GM13976 (cell line): ENCODE data around the gene SECISBP2L.
A peak's percentile ranks its signal among the peaks of the same experiment; 100 is the strongest.

Experiments used
- DNase-seq: peaks from one replicate; pipeline ENCODE4 v3.0.0; 2012; ENCODE audit warnings: low spot score
- in situ Hi-C: fragments of 300-500 bp; cut with MboI; formaldehyde crosslinking; loops from one replicate; pipeline ENCODE4 v1.12.0; 2022; ENCODE audit warnings: low sequenced_read_pairs, mixed read lengths, inconsistent platforms; ENCODE audit not compliant: unreplicated experiment
- TF ChIP-seq, protein P1 (sequence below): IDR thresholded peaks from 2 replicates; pipeline ENCODE4 v1.5.1; 2012; ENCODE audit warnings: borderline replicate concordance, mild to moderate bottlenecking; ENCODE audit not compliant: insufficient read depth; ENCODE audit errors: extremely low read depth, missing control alignments, control extremely low read depth

SECISBP2L gene

DNA sequence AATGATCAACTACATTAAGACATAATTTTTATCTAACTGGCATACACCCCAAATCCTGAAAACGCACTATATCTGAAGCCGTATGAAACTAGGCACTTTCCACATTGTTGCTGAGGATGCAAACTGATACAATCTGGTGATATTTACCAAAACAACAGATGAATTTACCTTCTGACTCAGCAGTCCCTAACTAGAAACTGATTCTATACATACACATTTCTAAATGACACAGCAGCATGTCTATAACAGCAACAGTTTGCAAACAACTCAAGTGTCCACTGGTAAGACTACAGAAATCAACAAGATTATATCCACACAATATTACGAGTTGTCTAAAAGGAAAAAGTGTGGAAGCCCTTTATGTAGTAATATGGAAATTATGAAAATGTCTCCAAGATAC is 22.9 kb downstream of the SECISBP2L start:
- in situ Hi-C loops, result no loop called here
- DNase-seq, result peak; percentile 16
- TF ChIP-seq, protein P1, sequence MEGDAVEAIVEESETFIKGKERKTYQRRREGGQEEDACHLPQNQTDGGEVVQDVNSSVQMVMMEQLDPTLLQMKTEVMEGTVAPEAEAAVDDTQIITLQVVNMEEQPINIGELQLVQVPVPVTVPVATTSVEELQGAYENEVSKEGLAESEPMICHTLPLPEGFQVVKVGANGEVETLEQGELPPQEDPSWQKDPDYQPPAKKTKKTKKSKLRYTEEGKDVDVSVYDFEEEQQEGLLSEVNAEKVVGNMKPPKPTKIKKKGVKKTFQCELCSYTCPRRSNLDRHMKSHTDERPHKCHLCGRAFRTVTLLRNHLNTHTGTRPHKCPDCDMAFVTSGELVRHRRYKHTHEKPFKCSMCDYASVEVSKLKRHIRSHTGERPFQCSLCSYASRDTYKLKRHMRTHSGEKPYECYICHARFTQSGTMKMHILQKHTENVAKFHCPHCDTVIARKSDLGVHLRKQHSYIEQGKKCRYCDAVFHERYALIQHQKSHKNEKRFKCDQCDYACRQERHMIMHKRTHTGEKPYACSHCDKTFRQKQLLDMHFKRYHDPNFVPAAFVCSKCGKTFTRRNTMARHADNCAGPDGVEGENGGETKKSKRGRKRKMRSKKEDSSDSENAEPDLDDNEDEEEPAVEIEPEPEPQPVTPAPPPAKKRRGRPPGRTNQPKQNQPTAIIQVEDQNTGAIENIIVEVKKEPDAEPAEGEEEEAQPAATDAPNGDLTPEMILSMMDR, result no peak

DNA sequence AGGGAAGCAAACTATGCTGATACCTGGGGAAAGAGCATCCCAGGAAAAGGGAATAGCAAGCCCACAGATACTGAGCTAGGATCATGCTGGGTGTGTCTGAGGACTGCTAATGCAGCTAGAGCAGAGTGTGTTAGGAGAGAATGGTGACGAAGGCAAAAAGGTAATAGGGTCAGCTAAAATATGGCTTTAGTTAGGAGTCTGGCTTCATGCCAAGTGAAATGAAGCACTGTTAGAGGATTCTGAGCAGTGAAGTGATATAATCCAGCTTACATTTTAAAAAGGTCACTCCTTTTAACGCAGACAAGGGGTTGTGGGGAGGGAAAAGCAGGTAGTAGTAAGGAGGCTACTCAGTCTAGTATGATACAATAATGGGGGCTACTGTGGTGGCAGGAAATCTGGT is 30.4 kb downstream of the SECISBP2L start:
- TF ChIP-seq, protein P1, result no peak
- in situ Hi-C loops, result no loop called here
- DNase-seq, result no peak

DNA sequence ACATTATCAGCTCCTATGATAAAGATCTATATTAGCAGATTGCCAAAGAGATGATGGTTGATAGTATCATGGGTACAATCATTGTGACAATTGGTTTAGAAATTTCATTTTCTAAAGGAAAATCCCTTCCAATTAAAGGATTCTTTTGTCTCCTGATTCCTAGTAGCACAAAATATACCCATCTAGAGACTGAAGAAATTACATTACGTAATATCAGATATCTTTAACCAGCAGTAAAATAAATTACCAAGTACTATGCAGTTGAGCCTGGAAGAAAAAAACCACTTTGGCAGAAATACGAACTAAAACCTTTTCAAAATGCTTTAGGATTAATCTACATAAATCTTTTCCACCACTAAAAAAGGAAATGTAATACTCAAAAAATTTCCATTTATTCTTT is 46.9 kb downstream of the SECISBP2L start:
- TF ChIP-seq, protein P1, result no peak
- in situ Hi-C loops, result no loop called here
- DNase-seq, result no peak

DNA sequence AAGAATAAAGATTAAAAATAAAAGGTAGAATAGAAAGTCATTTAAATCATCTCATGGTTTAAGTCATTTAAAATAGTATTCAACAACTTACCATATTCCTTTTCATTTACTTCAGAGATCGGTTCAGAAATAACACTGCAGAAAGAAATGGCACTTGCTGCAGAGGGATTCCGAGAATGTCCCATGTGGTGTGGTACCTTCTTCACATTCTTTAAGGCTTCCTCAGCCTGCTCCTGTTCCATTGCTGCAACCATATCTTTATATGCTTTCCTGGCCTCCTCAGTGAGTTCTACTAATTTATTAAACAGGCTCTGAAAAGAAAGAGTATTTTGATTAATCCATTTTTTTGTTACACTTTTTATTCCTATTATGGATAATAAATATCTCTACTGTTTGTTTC is 50.0 kb downstream of the SECISBP2L start:
- TF ChIP-seq, protein P1, result no peak
- DNase-seq, result no peak
- in situ Hi-C loops, result no loop called here

DNA sequence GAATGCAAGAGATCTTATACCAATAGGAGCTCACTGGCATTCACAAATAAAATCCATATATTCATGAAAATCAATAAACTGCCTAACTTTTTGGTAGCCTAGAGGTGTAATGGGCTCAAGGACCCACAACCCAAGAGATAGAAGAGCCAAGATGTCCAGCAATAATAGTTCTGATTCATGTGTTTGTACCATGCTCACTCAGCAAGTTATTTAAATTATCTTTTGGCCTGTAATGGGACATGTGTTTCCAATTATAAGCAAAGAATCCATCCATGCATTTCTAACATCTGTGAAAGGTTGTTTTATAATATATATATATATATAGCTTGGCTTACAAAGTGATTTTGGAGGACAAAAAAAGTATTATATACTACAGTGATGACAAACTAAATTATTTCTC is 52.9 kb downstream of the SECISBP2L start:
- no peak for DNase-seq
- TF ChIP-seq, protein P1, result no peak
- in situ Hi-C loops, result no loop called here

DNA sequence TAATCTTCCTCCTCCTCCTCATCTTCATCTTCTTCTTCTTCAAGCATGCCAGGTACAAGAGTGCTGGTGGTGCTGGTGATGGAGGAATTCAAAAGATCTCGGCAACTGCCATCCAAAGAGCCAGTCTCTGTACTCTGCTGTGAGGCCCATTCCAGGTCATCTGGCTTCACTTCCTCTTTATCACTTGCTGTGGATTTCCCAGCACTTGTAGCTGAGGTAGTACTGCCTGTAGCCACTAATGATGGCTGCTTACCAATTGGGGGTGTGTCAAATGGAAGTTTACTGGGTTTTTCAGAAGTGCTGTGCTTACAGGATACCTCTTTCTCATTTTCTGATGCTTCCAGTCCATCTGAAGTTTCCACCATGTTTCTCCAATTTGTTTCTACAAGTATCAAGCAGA is 53.7 kb downstream of the SECISBP2L start:
- DNase-seq, result peak; percentile 52
- TF ChIP-seq, protein P1, result no peak
- in situ Hi-C loops, result no loop called here

DNA sequence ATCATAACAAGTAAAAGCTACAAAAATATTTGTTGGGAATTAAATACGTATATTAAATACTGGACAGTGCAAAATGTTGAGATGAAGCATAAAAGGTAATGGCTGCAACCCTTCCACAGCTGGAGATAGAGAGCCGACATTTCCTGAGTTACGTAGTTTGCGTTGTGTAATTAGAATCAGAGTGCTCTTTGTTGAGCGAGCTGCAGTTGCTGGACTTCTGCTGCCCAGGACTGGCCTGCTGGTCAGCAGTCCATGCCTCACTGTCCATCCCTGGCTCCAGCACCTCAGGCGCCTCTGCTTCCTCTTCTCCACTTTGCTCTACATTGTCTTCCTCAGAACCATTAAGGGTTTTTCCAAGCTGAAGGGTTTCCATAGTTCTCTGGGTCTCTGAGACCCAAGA is 54.1 kb downstream of the SECISBP2L start:
- in situ Hi-C loops, result no loop called here
- TF ChIP-seq, protein P1, result no peak
- DNase-seq, result no peak
